Endothelial cell of umbilical vein (primary cell): Measurements from ENCODE around the gene FLT3LG. TPM values are rescaled to one million over a fixed set of nuclear protein-coding genes. Genes with fewer than 3 reads are reported as not detected.

Experiments
- BruUV-seq: library from RNA; stranded (reverse); fragments of 400-500 nt; replicated peaks from 2 replicates; lab custom pipeline; 2021; lab: Mats Ljungman, UMichigan
- CTCF ChIA-PET: fragments of 300-600, 350-600 bp; sonication (Branson Sonifier 250); formaldehyde crosslinking; loops from one replicate; lab custom pipeline; 2021; ENCODE audit warnings: antibody characterized with exemption, inconsistent platforms; lab: Charles Lee
- POLR2A ChIA-PET: fragments of 300-600, 350-600 bp; sonication (Branson Sonifier 250); formaldehyde crosslinking; loops from one replicate; lab custom pipeline; 2021; ENCODE audit warnings: antibody characterized with exemption, inconsistent platforms; lab: Charles Lee
- DNase-seq: peaks from one replicate; pipeline ENCODE4 v3.0.0-alpha.2; 2011; ENCODE audit warnings: low read depth, low spot score
- FAIRE-seq: peaks from 2 replicates; lab custom pipeline; 2011; peaks lifted over from hg19 to GRCh38; lab: Jason Lieb, UNC
- H2AFZ ChIP-seq: 2 replicates; pipeline ENCODE4 v1.6.0; 2012; ENCODE audit warnings: low read depth, low read length, control low read depth, inconsistent platforms
- H3K27ac ChIP-seq: 2 replicates; pipeline ENCODE4 v1.5.1; 2011; ENCODE audit warnings: low read depth, mild to moderate bottlenecking, control low read depth, low read length, moderate library complexity; ENCODE audit not compliant: insufficient read depth
- H3K27me3 ChIP-seq, 2 experiments: 2 replicates each; pipeline versions ENCODE4 v1.6.0 to v1.6.1; 2011; ENCODE audit warnings: low read length in 2 of 2, mixed read lengths in 1 of 2; ENCODE audit not compliant: control insufficient read depth in 2 of 2, insufficient read depth in 2 of 2
- H3K36me3 ChIP-seq, 2 experiments: 2 replicates in 1 of 2; 3 replicates in 1 of 2; pipeline ENCODE4 v1.5.1; 2011; ENCODE audit warnings: low read length in 2 of 2, mild to moderate bottlenecking in 1 of 2, moderate library complexity in 1 of 2; ENCODE audit not compliant: control insufficient read depth in 2 of 2, insufficient read depth in 2 of 2; ENCODE audit errors: extremely low read depth in 1 of 2
- H3K4me1 ChIP-seq: 3 replicates; pipeline ENCODE4 v1.5.1; 2011; ENCODE audit warnings: mild to moderate bottlenecking, low read length; ENCODE audit not compliant: control insufficient read depth, insufficient read depth; ENCODE audit errors: extremely low read depth
- H3K4me2 ChIP-seq: 2 replicates; pipeline ENCODE4 v1.6.1; 2011; ENCODE audit warnings: low read length, control low read depth, mixed read lengths; ENCODE audit not compliant: insufficient read depth
- H3K4me3 ChIP-seq, 3 experiments: fragments of 200-600 bp in 1 of 3; sonication (generic), shearing (Covaris generic) in 1 of 3; replicated peaks in 1 of 3; 2 replicates each; pipeline ENCODE4 v1.5.1; 2011 to 2016; ENCODE audit warnings: control low read depth in 3 of 3, low read length in 3 of 3, mild to moderate bottlenecking in 2 of 3, inconsistent platforms in 1 of 3, low read depth in 1 of 3, moderate library complexity in 1 of 3; ENCODE audit not compliant: insufficient read depth in 1 of 3
- H3K79me2 ChIP-seq: 2 replicates; pipeline ENCODE4 v1.6.0; 2012; ENCODE audit warnings: low read length, inconsistent platforms; ENCODE audit not compliant: control insufficient read depth, insufficient read depth
- H3K9ac ChIP-seq: replicated peaks from 2 replicates; pipeline ENCODE3; 2011; ENCODE audit warnings: low read length, control low read depth; ENCODE audit not compliant: insufficient read depth; ENCODE audit errors: extremely low read depth
- H3K9me1 ChIP-seq: replicated peaks from 3 replicates; pipeline ENCODE4 v1.6.0; 2011; ENCODE audit warnings: mild to moderate bottlenecking, low read length; ENCODE audit not compliant: control insufficient read depth, insufficient read depth; ENCODE audit errors: extremely low read depth
- H3K9me3 ChIP-seq: replicated peaks from 2 replicates; pipeline ENCODE4 v1.5.1; 2012; ENCODE audit warnings: low read length, inconsistent platforms; ENCODE audit not compliant: control insufficient read depth, insufficient read depth
- H4K20me1 ChIP-seq: replicated peaks from 2 replicates; pipeline ENCODE3; 2011; ENCODE audit warnings: mild to moderate bottlenecking, low read length; ENCODE audit not compliant: control insufficient read depth, insufficient read depth; ENCODE audit errors: extremely low read depth
- EZH2 ChIP-seq: IDR thresholded peaks from 2 replicates; pipeline ENCODE4 v1.6.1; 2012; ENCODE audit warnings: borderline replicate concordance, low read depth, mild to moderate bottlenecking, moderate library complexity, low read length, inconsistent platforms; ENCODE audit not compliant: severe bottlenecking
- FOS ChIP-seq: IDR thresholded peaks from 2 replicates; pipeline ENCODE4 v1.6.1; 2011; ENCODE audit warnings: mild to moderate bottlenecking, low read length, moderate library complexity, borderline replicate concordance; ENCODE audit not compliant: insufficient read depth
- GATA2 ChIP-seq: IDR thresholded peaks from 2 replicates; pipeline ENCODE4 v1.7.0; 2011; ENCODE audit warnings: low read depth, mild to moderate bottlenecking, moderate library complexity, mixed read lengths, low read length; ENCODE audit not compliant: insufficient read length, insufficient read depth
- POLR2A ChIP-seq: IDR thresholded peaks from 2 replicates; pipeline ENCODE4 v1.6.1; 2012; ENCODE audit warnings: low read depth, mild to moderate bottlenecking, control low read depth, low read length
- dilution Hi-C: fragments of 300-500 bp; cut with MboI; formaldehyde crosslinking; loops from one replicate; pipeline ENCODE4 v1.15.0; 2019; ENCODE audit warnings: low sequenced_read_pairs; ENCODE audit not compliant: extremely low pct_ligation_motif_present
- intact Hi-C: fragments of 100-400 bp; cut with micrococcal nuclease; formaldehyde crosslinking; loops from one replicate; pipeline ENCODE4 v1.10.0; 2022
- polyA plus RNA-seq, 4 experiments: library from polyadenylated mRNA; depleted of rRNA in 3 of 4; stranded (reverse) in 3 of 4; unstranded in 1 of 4; fragments of >200 nt; gene quantifications; 2 replicates each; pipeline versions ENCODE4 v1.2.1 to v1.2.3, GENCODE V29; 2011 to 2012; ENCODE audit warnings: missing spikeins in 1 of 4
- total RNA-seq: library from RNA; stranded (reverse); gene quantifications from 2 replicates; pipeline ENCODE4 v1.2.3, GENCODE V29; 2021
- TF ChIP-seq, protein P1 (sequence below), 2 donors: IDR thresholded peaks; 1 replicate in 1 of 2; 2 replicates in 1 of 2; pipeline ENCODE4 v1.5.1; 2011; ENCODE audit warnings: low read length in 2 of 2, mild to moderate bottlenecking in 2 of 2, moderate library complexity in 2 of 2, control low read depth in 1 of 2, inconsistent platforms in 1 of 2, low read depth in 1 of 2; ENCODE audit not compliant: insufficient read depth in 1 of 2; ENCODE audit errors: extremely low read depth in 1 of 2
- TF ChIP-seq, protein P2 (sequence below): IDR thresholded peaks from 2 replicates; pipeline ENCODE4 v1.6.1; 2011; ENCODE audit not compliant: insufficient read depth, insufficient read length

FLT3LG gene
- total and polyA plus RNA-seq, 2 donors (not counting 3 experiments of a cell fraction or from before 2014, with no cell fraction given), result 5.0 to 5.7 TPM

DNA sequence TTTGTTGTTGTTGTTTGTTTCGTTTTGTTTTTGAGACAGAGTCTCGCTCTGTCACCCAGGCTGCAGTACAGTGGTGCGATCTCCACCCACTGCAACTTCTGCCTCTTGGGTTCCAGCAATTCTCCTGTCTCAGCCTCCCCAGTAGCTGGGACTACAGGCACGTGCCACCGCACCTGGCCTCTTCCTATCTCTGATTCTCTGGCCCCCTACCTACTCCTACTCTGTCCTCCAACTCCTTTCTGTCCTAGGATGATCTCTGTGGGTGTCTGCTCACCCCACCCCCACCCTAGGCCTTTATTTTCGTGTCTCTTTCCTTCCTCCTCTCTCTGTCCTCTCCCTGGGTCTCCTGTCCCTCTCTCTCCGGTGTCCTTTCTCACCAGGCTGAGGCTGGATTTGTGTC lies 23.6 kb upstream of the FLT3LG start:
- Histone ChIP-seq H4K20me1 (no peaks in the 10 kb centered on the region), H3K27ac (no peak overlapping the region), H3K9me1 (no peaks in the 10 kb centered on the region), H3K4me1 (peaks cover 11% of the 10 kb centered on the region), H3K4me3 (peak overlapping the region in 1 of 3 experiments; percentile 47), H3K9me3 (no peaks in the 10 kb centered on the region), H3K4me2 (peak overlapping the region; percentile 78), H3K36me3 (peaks cover 0 to 4% of the 10 kb centered on the region in 2 experiments), H3K27me3 (no peaks in the 10 kb centered on the region), H2AFZ (no peak overlapping the region), H3K9ac (no peak overlapping the region), H3K79me2 (peaks cover 11% of the 10 kb centered on the region)
- DNase-seq (no peak), FAIRE-seq (no peak)
- TF ChIP-seq GATA2 (no peak), EZH2 (no peak), FOS (no peak), POLR2A (no peak)
- TF ChIP-seq, protein P1, sequence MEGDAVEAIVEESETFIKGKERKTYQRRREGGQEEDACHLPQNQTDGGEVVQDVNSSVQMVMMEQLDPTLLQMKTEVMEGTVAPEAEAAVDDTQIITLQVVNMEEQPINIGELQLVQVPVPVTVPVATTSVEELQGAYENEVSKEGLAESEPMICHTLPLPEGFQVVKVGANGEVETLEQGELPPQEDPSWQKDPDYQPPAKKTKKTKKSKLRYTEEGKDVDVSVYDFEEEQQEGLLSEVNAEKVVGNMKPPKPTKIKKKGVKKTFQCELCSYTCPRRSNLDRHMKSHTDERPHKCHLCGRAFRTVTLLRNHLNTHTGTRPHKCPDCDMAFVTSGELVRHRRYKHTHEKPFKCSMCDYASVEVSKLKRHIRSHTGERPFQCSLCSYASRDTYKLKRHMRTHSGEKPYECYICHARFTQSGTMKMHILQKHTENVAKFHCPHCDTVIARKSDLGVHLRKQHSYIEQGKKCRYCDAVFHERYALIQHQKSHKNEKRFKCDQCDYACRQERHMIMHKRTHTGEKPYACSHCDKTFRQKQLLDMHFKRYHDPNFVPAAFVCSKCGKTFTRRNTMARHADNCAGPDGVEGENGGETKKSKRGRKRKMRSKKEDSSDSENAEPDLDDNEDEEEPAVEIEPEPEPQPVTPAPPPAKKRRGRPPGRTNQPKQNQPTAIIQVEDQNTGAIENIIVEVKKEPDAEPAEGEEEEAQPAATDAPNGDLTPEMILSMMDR (IDR thresholded peaks at IDR 0.05; ENCODE audit: extremely low read depth in 1 of 2, insufficient read depth in 1 of 2, low read depth in 1 of 2, low read length in 2 of 2), result no peak
- TF ChIP-seq, protein P2, sequence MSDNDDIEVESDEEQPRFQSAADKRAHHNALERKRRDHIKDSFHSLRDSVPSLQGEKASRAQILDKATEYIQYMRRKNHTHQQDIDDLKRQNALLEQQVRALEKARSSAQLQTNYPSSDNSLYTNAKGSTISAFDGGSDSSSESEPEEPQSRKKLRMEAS, result no peak
- ChIA-PET CTCF (interaction anchor here (0.6 to 1.4 kb wide), 3 partner anchors 9 to 126 kb away, joined by 3 to 7 read pairs (median 4); no protein-coding TSS in a partner anchor), POLR2A (no interaction called here)
- dilution Hi-C loops, result no loop called here
- BruUV-seq, result no TSS peak
- intact Hi-C loops, result loop anchor here (5.0 kb wide), 2 partner anchors 192 to 427 kb away; partner anchors contain the start of genes AKT1S1, RRAS, SCAF1 and TBC1D17
